MV-4-11 (cell line): Measurements from ENCODE around the gene TTL.

Source experiments
- DNase-seq: peaks from one replicate; lab custom pipeline; 2025; lab: John Stamatoyannopoulos, UW

The TTL gene

DNA sequence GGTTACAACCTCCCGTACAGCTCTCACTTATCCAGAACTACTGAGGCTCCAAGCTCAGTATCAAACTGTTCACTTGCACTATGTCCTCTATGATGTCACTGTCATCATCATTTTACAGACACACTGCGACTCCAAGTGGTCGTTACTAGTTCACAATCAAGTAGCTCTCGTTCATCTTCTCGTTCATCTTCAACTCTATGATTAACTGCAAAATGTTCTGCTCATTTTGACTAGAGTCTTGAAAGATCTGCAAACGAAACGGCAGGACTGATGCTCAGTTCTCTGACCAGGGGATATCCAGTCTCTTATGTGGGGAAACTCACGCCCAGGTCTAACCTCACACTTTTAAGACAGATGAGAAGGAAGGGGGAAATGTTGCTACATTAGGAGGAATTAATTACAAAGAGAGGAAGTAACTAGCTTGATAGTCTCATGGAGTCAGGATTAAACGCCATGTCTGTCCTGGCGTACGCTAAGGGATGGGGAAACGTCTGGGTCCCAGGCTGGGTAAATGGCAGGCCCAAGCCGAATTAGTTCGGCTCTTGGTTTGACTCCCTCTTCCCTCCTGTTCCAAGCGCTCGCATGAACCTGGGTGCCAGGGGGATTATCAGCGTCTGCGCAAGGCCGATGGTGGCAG lies 101.7 kb downstream of the TTL start:
- peak; percentile 40 for DNase-seq

DNA sequence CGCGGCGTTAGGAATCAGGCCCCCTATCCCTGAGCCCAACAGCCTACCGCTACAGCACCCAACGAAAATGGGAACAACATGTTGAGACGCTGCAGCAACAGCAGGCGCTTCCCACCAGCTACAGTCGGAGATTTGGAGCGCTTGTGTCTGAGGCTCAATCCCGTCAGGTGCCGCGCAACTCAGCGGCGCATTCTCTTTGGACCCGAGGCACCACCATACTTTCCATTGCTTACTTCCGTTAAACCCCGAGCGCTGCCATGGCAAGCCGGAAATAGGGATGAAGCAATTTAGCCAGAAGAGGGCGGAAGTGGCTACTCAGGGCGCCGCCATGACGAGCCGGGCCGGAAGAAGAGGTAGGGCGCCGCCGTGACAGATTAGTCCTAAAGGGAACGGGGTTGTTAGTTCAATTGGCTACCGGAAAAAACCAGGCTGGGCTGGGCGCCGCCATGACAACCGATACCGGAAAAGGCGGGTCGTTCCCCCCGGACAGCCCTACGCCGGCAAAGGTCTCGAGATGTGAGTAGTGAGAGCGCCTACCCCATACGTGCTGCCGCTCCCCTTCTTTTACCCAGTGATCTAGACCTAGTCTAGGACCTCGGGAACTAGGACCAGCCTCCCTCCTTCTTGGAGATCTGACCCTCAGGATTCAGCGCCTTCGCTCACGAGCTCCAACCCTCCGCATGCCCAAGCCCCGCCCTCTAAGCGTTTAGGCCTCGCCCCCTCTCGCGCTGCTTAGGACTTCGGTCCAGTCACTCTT lies 102.4 kb downstream of the TTL start, which contains the start of gene CHCHD5:
CHCHD5 (plus strand) TSS at position 476 of the 757 bp plus-strand sequence; CDS start at position 515, 39 bp downstream.
- DNase-seq, result peak; percentile 98

- no peak for DNase-seq
Observed at GRCh38 chr2:112584891-112585250, 102.9 kb downstream of the TTL start.

GRCh38 chr2:112585400-112585799 lies 103.4 kb downstream of the TTL start:
- DNase-seq, result no peak

GRCh38 chr2:112585873-112586464 lies 104.0 kb downstream of the TTL start:
- no peak for DNase-seq

GRCh38 chr2:112588611-112589045 lies 106.7 kb downstream of the TTL start:
- DNase-seq, result peak; percentile 34
